HepG2 (cell line): ENCODE measurements around the gene KDM4B. TPM values are rescaled to one million over a fixed set of nuclear protein-coding genes. Genes with fewer than 3 reads are reported as not detected.

ENCODE experiments used
- ARID2 ChIP-seq: sonication (generic); formaldehyde crosslinking; IDR thresholded peaks from 2 replicates; pipeline ENCODE4 v1.8.1; 2022; ENCODE audit warnings: mild to moderate bottlenecking, missing genetic modification reagents, borderline replicate concordance
- BCL6 ChIP-seq: IDR thresholded peaks from 2 replicates; pipeline ENCODE4 v1.6.1; 2016; ENCODE audit warnings: missing genetic modification reagents, missing compliant biosample characterization
- BORCS8-MEF2B ChIP-seq: sonication (generic); formaldehyde crosslinking; IDR thresholded peaks from 2 replicates; pipeline ENCODE4 v1.8.0; 2022; ENCODE audit warnings: mild to moderate bottlenecking, missing genetic modification reagents
- FOXA3 ChIP-seq: IDR thresholded peaks from 2 replicates; pipeline ENCODE4 v1.6.1; 2016; ENCODE audit warnings: missing genetic modification reagents, missing compliant biosample characterization
- FOXC1 ChIP-seq: sonication (generic); formaldehyde crosslinking; IDR thresholded peaks from 2 replicates; pipeline ENCODE4 v1.8.0; 2022; ENCODE audit warnings: mild to moderate bottlenecking, missing genetic modification reagents, borderline replicate concordance
- HOMEZ ChIP-seq: IDR thresholded peaks from 2 replicates; pipeline ENCODE4 v1.6.1; 2016; ENCODE audit warnings: low read depth
- HOXA3 ChIP-seq: sonication (generic); formaldehyde crosslinking; IDR thresholded peaks from 2 replicates; pipeline ENCODE4 v1.5.0; 2020; ENCODE audit warnings: missing genetic modification reagents
- IRX3 ChIP-seq: sonication (generic); formaldehyde crosslinking; IDR thresholded peaks from 2 replicates; pipeline ENCODE4 v1.8.1; 2023; ENCODE audit warnings: mild to moderate bottlenecking, low read depth, missing genetic modification reagents, borderline replicate concordance
- KDM5B ChIP-seq: sonication (generic); formaldehyde crosslinking; IDR thresholded peaks from 2 replicates; pipeline ENCODE4 v1.4.0; 2020; ENCODE audit warnings: missing genetic modification reagents, mild to moderate bottlenecking, borderline replicate concordance
- KMT2A ChIP-seq: sonication (generic); formaldehyde crosslinking; IDR thresholded peaks from 2 replicates; pipeline ENCODE4 v1.4.0; 2020; ENCODE audit warnings: missing genetic modification reagents
- NCOR1 ChIP-seq: fragments of 200-600 bp; sonication (generic); IDR thresholded peaks from 2 replicates; pipeline ENCODE4 v1.7.0; 2017; ENCODE audit warnings: antibody characterized with exemption, low read length, borderline replicate concordance
- NFYB ChIP-seq: sonication (generic); formaldehyde crosslinking; IDR thresholded peaks from 2 replicates; pipeline ENCODE4 v1.4.0; 2020; ENCODE audit warnings: missing genetic modification reagents
- REL ChIP-seq: sonication (generic); formaldehyde crosslinking; conservative IDR thresholded peaks from 2 replicates; pipeline ENCODE4 v1.8.0; 2022; ENCODE audit warnings: mild to moderate bottlenecking, missing genetic modification reagents, moderate library complexity
- TAF1 ChIP-seq: sonication (generic); formaldehyde crosslinking; IDR thresholded peaks from 2 replicates; pipeline ENCODE4 v1.4.0; 2020; ENCODE audit warnings: missing genetic modification reagents
- ZBTB14 ChIP-seq: sonication (generic); formaldehyde crosslinking; IDR thresholded peaks from 2 replicates; pipeline ENCODE4 v1.4.0; 2020; ENCODE audit warnings: missing genetic modification reagents
- ZNF224 ChIP-seq: sonication (generic); formaldehyde crosslinking; IDR thresholded peaks from 2 replicates; pipeline ENCODE4 v1.5.0; 2020; ENCODE audit warnings: mild to moderate bottlenecking, missing genetic modification reagents
- ZNF34 ChIP-seq: sonication (generic); formaldehyde crosslinking; IDR thresholded peaks from 2 replicates; pipeline ENCODE4 v1.4.0; 2020; ENCODE audit warnings: mild to moderate bottlenecking, missing genetic modification reagents, borderline replicate concordance
- ZNF414 ChIP-seq: sonication (generic); formaldehyde crosslinking; IDR thresholded peaks from 2 replicates; pipeline ENCODE4 v1.5.0; 2020; ENCODE audit warnings: missing genetic modification reagents
- ZNF557 ChIP-seq: sonication (generic); formaldehyde crosslinking; IDR thresholded peaks from 2 replicates; pipeline ENCODE4 v1.4.0; 2020; ENCODE audit warnings: missing genetic modification reagents
- ZNF781 ChIP-seq: sonication (generic); formaldehyde crosslinking; IDR thresholded peaks from 2 replicates; pipeline ENCODE4 v1.5.1; 2020; ENCODE audit warnings: borderline replicate concordance, mild to moderate bottlenecking, missing genetic modification reagents; ENCODE audit errors: not compliant biosample characterization
- ZXDC ChIP-seq: sonication (generic); formaldehyde crosslinking; IDR thresholded peaks from 2 replicates; pipeline ENCODE4 v1.5.0; 2020; ENCODE audit warnings: mild to moderate bottlenecking, missing genetic modification reagents
- polyA plus RNA-seq, 8 experiments: library from polyadenylated mRNA; depleted of rRNA in 3 of 8; stranded (reverse) in 7 of 8; unstranded in 1 of 8; fragments of >200 nt; fragmentation: Illumina TruSeq in 4 of 8; extraction: Trizol in 4 of 8; gene quantifications; 2 replicates each; pipeline versions ENCODE4 v1.2.1 to v1.2.3, GENCODE V29; 2011 to 2016; ENCODE audit warnings: low read depth in 4 of 8, missing spikeins in 1 of 8, mixed read lengths in 1 of 8; ENCODE audit not compliant: insufficient read depth in 1 of 8
- total RNA-seq, 5 experiments: library from RNA; depleted of rRNA; stranded (reverse); fragments of >200 nt; fragmentation: Illumina TruSeq; extraction: Trizol; gene quantifications; 2 replicates each; pipeline ENCODE4 v1.2.3, GENCODE V29; 2016; ENCODE audit warnings: low read depth in 1 of 5

The KDM4B gene
- total and polyA plus RNA-seq, 2 of the 13 experiments (the other 11 are each of a cell fraction or from before 2014, with no cell fraction given) = 4.9 to 14.6 TPM

- TF ChIP-seq ZNF414 (CRISPR knock-in tag) = no peak
- no peak for TF ChIP-seq ZNF781
- no peak; the same call in 1 of the 2 replicates for TF ChIP-seq REL (CRISPR knock-in tag)
- TF ChIP-seq BORCS8-MEF2B (CRISPR knock-in tag) = peak; percentile 32; the same call in 1 of the 2 replicates
- TF ChIP-seq ZBTB14 (CRISPR knock-in tag) = no peak
- TF ChIP-seq ZNF224 (CRISPR knock-in tag) = no peak
- peak; percentile 53; the same call in 1 of the 2 replicates for TF ChIP-seq KMT2A
- TF ChIP-seq IRX3 (CRISPR knock-in tag) = 0 out of 2 replicates have a peak, but pooled peaks have one; percentile 46
- TF ChIP-seq ZNF557 (CRISPR knock-in tag) = 0 out of 2 replicates have a peak, but pooled peaks have one; percentile 20
- TF ChIP-seq HOMEZ (CRISPR knock-in tag) = no peak
- no peak for TF ChIP-seq ZNF34 (CRISPR knock-in tag)
- TF ChIP-seq KDM5B (CRISPR knock-in tag) = no peak
- no peak for TF ChIP-seq HOXA3
- 0 out of 2 replicates have a peak, but pooled peaks have one; percentile 12 for TF ChIP-seq NFYB
- 0 out of 2 replicates have a peak, but pooled peaks have one; percentile 46 for TF ChIP-seq ARID2 (CRISPR knock-in tag)
- no peak for TF ChIP-seq ZXDC (CRISPR knock-in tag)
- TF ChIP-seq FOXA3 (CRISPR knock-in tag) = no peak
- TF ChIP-seq BCL6 (CRISPR knock-in tag) = no peak
- no peak for TF ChIP-seq FOXC1 (CRISPR knock-in tag)
- peak; percentile 5; the same call in 1 of the 2 replicates for TF ChIP-seq TAF1
- no peak for TF ChIP-seq NCOR1
These were observed 1.9 kb downstream of the KDM4B start (continued) for GRCh38 chr19:4970558-4971423.
